SU-DHL-6 (cell line): ENCODE results near the gene FAM43B.

Experiments used
- H2AFZ ChIP-seq: fragments of 200-600 bp; sonication (generic); 2 replicates; pipeline ENCODE4 v1.6.1; 2014; ENCODE audit warnings: low read depth, mild to moderate bottlenecking, moderate library complexity, mixed read lengths, antibody characterized with exemption, low read length; ENCODE audit not compliant: severe bottlenecking
- H3F3A ChIP-seq: fragments of 200-600 bp; shearing (Covaris generic); 2 replicates; pipeline ENCODE4 v1.6.0; 2016; ENCODE audit warnings: antibody characterized with exemption, mild to moderate bottlenecking; ENCODE audit not compliant: insufficient read depth
- H3K27ac ChIP-seq: fragments of 200-600 bp; sonication (generic); 2 replicates; pipeline ENCODE4 v1.5.1; 2016; ENCODE audit warnings: low read depth, mild to moderate bottlenecking, low read length, moderate library complexity, mixed read lengths
- H3K27me3 ChIP-seq: fragments of 200-600 bp; sonication (generic), shearing (Covaris generic); 2 replicates; pipeline ENCODE4 v1.6.0; 2014; ENCODE audit warnings: mild to moderate bottlenecking, low read length
- H3K36me3 ChIP-seq: fragments of 200-600 bp; sonication (generic); 2 replicates; pipeline ENCODE4 v1.6.1; 2014; ENCODE audit warnings: mild to moderate bottlenecking, low read length, mixed read lengths
- H3K4me2 ChIP-seq: fragments of 300-600, 200-600 bp; shearing (Covaris generic), sonication (generic); 2 replicates; pipeline ENCODE4 v1.6.0; 2014; ENCODE audit warnings: low read length, low read depth, mild to moderate bottlenecking; ENCODE audit not compliant: poor library complexity, severe bottlenecking
- H3K4me3 ChIP-seq: fragments of 200-600 bp; sonication (generic); 2 replicates; pipeline ENCODE4 v1.5.1; 2014; ENCODE audit warnings: antibody characterized with exemption, low read length, mild to moderate bottlenecking, mixed read lengths; ENCODE audit not compliant: insufficient read depth, poor library complexity, severe bottlenecking
- H3K79me2 ChIP-seq: fragments of 200-600 bp; sonication (generic); 2 replicates; pipeline ENCODE4 v1.6.1; 2014; ENCODE audit warnings: mild to moderate bottlenecking, low read length, moderate library complexity; ENCODE audit not compliant: insufficient read depth
- H3K9ac ChIP-seq: fragments of 200-600 bp; sonication (generic); 2 replicates; pipeline ENCODE4 v1.7.0; 2014; ENCODE audit warnings: mild to moderate bottlenecking, low read length
- H3K9me2 ChIP-seq: fragments of 200-600 bp; sonication (generic); replicated peaks from 2 replicates; pipeline ENCODE4 v1.6.1; 2014; ENCODE audit warnings: low read length; ENCODE audit not compliant: insufficient read depth
- H3K9me3 ChIP-seq: fragments of 200-600 bp; sonication (generic); 2 replicates; pipeline ENCODE4 v1.6.1; 2014; ENCODE audit warnings: low read length, mixed read lengths; ENCODE audit not compliant: insufficient read depth
- H4K20me1 ChIP-seq: fragments of 200-600 bp; sonication (generic); 2 replicates; pipeline ENCODE4 v1.6.1; 2014; ENCODE audit warnings: low read depth, mild to moderate bottlenecking, antibody characterized with exemption, low read length, moderate library complexity, mixed read lengths
- EZH2phosphoT487 ChIP-seq: fragments of 200-600 bp; sonication (generic), shearing (Covaris generic); conservative IDR thresholded peaks from 2 replicates; pipeline ENCODE4 v1.6.1; 2018; ENCODE audit warnings: mild to moderate bottlenecking, antibody characterized with exemption, low read length, moderate library complexity, mixed read lengths
- TF ChIP-seq, protein P1 (sequence below): fragments of 200-600 bp; sonication (generic); IDR thresholded peaks from one replicate; pipeline ENCODE4 v1.5.1; 2017; ENCODE audit warnings: antibody characterized with exemption, mild to moderate bottlenecking, low read length, moderate library complexity; ENCODE audit not compliant: insufficient read depth, poor library complexity, severe bottlenecking

FAM43B gene

DNA sequence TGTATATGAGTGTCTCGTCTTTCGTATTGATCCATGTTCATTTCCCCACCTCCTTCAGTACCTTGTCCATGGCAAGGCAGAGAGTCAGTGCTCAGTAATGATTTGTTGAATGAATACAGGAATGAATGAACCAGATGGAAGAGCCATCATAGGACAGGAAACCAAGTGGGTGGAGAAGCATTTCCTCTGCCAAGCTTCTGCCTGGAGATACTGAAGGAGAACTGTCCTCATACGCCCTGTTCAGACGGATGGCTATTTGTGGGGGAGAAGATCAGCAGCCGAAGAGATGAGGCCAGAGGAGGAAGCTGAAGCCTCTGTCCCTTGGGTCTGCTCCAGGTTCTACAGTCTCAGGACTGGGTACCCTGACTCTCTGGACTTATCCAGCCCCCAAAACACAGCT lies 5.8 kb downstream of the FAM43B start:
- Histone ChIP-seq H3K9ac (no peak overlapping the region), H2AFZ (no peak overlapping the region), H3K27me3 (no peaks in the 10 kb centered on the region), H3K4me2 (no peak overlapping the region), H3K9me3 (no peaks in the 10 kb centered on the region), H4K20me1 (no peaks in the 10 kb centered on the region), H3K79me2 (no peaks in the 10 kb centered on the region), H3F3A (no peaks in the 10 kb centered on the region), H3K27ac (no peak overlapping the region), H3K4me3 (no peak overlapping the region), H3K36me3 (no peaks in the 10 kb centered on the region), H3K9me2 (no peaks in the 10 kb centered on the region)
- no peak for TF ChIP-seq EZH2phosphoT487
- TF ChIP-seq, protein P1, sequence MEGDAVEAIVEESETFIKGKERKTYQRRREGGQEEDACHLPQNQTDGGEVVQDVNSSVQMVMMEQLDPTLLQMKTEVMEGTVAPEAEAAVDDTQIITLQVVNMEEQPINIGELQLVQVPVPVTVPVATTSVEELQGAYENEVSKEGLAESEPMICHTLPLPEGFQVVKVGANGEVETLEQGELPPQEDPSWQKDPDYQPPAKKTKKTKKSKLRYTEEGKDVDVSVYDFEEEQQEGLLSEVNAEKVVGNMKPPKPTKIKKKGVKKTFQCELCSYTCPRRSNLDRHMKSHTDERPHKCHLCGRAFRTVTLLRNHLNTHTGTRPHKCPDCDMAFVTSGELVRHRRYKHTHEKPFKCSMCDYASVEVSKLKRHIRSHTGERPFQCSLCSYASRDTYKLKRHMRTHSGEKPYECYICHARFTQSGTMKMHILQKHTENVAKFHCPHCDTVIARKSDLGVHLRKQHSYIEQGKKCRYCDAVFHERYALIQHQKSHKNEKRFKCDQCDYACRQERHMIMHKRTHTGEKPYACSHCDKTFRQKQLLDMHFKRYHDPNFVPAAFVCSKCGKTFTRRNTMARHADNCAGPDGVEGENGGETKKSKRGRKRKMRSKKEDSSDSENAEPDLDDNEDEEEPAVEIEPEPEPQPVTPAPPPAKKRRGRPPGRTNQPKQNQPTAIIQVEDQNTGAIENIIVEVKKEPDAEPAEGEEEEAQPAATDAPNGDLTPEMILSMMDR: no peak

DNA sequence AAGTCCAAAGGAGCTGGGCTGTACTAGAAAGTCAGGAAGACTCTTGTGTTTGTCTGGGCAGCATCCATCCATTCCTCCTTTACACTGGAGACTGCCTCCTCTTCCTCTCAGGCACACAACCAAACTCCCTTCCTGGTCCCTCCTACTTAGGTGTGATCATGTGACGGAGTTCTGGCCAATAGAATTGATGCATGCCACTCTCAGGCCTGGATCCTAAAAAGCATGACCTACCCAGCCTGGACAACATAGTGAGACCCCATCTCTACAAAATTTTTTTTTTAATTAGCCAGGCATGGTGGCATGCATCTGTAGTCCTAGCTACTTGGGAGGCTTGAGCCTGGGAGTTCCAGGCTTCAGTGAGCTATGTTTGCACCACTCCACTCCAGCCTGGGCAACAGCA lies 8.6 kb downstream of the FAM43B start:
- H3K9me2 ChIP-seq: no peaks in the 10 kb centered on the region
- no peaks in the 10 kb centered on the region for H3K79me2 ChIP-seq
- no peaks in the 10 kb centered on the region for H3K36me3 ChIP-seq
- no peaks in the 10 kb centered on the region for H3K9me3 ChIP-seq
- no peak overlapping the region for H3K9ac ChIP-seq
- H2AFZ ChIP-seq: no peak overlapping the region
- TF ChIP-seq, protein P1: no peak
- no peak for TF ChIP-seq EZH2phosphoT487
- no peak overlapping the region for H3K4me2 ChIP-seq
- no peak overlapping the region for H3K4me3 ChIP-seq
- no peaks in the 10 kb centered on the region for H3K27me3 ChIP-seq
- no peaks in the 10 kb centered on the region for H3F3A ChIP-seq
- no peaks in the 10 kb centered on the region for H4K20me1 ChIP-seq
- H3K27ac ChIP-seq: no peak overlapping the region

DNA sequence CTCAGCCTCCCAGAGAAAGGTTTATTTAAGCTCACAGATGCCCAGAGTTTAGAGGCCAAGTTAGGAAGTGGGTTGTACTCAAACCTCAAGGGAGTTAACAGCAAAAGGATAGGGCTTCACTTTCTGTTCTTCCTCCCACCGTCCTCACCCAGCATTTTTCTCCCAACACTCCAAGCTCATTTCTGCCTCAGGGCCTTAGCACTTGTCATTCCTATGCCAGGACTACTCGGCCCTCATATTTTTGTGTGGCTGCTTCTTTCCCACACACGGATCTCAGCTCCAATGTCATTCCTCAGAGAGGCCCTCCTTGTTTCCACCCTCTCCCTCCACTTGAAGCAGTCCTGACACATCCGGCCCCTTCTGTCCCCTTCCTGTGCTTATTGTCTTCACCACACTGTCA lies 12.9 kb downstream of the FAM43B start:
- no peak overlapping the region for H3K9ac ChIP-seq
- TF ChIP-seq, protein P1: no peak
- no peak for TF ChIP-seq EZH2phosphoT487
- H3K36me3 ChIP-seq: no peaks in the 10 kb centered on the region
- H4K20me1 ChIP-seq: no peaks in the 10 kb centered on the region
- H3K27ac ChIP-seq: no peak overlapping the region
- no peaks in the 10 kb centered on the region for H3F3A ChIP-seq
- H3K9me2 ChIP-seq: no peaks in the 10 kb centered on the region
- no peak overlapping the region for H3K4me3 ChIP-seq
- no peaks in the 10 kb centered on the region for H3K27me3 ChIP-seq
- H3K9me3 ChIP-seq: no peaks in the 10 kb centered on the region
- no peaks in the 10 kb centered on the region for H3K79me2 ChIP-seq
- no peak overlapping the region for H2AFZ ChIP-seq
- no peak overlapping the region for H3K4me2 ChIP-seq

DNA sequence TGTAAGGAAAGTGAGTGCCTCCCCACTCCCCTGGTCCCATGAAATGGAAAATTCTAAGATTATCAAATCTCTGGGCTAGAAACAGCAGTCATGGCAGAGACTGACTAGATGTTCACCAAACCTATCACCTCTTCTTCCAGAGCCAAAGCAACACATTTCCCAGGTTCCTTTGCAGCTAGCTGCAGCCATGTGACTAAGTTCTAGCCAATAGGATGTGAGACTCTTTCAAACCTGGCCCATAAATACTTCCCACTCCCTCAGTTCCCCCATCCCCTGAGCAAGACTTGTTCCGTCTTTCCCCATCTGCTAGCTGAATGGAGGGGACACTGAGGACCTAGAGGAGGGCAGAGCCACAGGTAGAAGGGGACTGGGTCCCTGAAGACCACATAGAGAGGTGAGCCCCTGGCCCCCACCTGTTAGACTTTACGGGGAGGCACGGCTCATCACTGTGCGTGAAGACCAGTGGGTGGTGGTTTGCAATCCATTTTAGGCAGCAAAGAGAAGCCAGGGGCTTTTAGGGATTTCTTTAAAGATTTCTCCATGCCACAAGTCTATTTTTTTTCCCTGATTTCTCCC lies 17.2 kb downstream of the FAM43B start:
- no peaks in the 10 kb centered on the region for H3K9me3 ChIP-seq

More for the DNA sequence above, 17.2 kb downstream of the FAM43B start:
- Histone ChIP-seq H3F3A (no peaks in the 10 kb centered on the region), H2AFZ (no peak overlapping the region), H3K4me2 (no peak overlapping the region), H3K27me3 (no peaks in the 10 kb centered on the region; the same call in 1 of the 2 replicates), H3K79me2 (no peaks in the 10 kb centered on the region), H4K20me1 (no peaks in the 10 kb centered on the region), H3K36me3 (no peaks in the 10 kb centered on the region), H3K9ac (no peak overlapping the region), H3K9me2 (no peaks in the 10 kb centered on the region), H3K27ac (no peak overlapping the region), H3K4me3 (no peak overlapping the region)
- TF ChIP-seq, protein P1: no peak
- no peak for TF ChIP-seq EZH2phosphoT487
